Thymus (tissue), 14 donors: ENCODE measurements around the gene ZNF124. TPM values are rescaled to one million over a fixed set of nuclear protein-coding genes. Genes with fewer than 3 reads are reported as not detected.
A peak's percentile ranks its signal among the peaks of the same experiment; 100 is the strongest.
"Not testable (repeated sequence)": the region's sequence is repeated elsewhere in the genome, so short reads cannot be mapped to it uniquely, and the experiment has no call there.

Experiments used
- DNase-seq, 9 donors: peaks; one replicate each; pipeline ENCODE4 v3.0.0-alpha.2; 2013; ENCODE audit warnings: low spot score in 9 of 9, low read depth in 6 of 9, missing footprints in 1 of 9
- H3K27ac ChIP-seq, 2 donors: one replicate each; pipeline ENCODE4 v1.5.1; 2013; ENCODE audit warnings: control low read depth in 1 of 2, low read depth in 1 of 2, low read length in 1 of 2, mild to moderate bottlenecking in 1 of 2, moderate library complexity in 1 of 2
- H3K27me3 ChIP-seq, 2 donors: one replicate each; pipeline ENCODE4 v1.5.1; 2013; ENCODE audit warnings: low read length in 1 of 2; ENCODE audit not compliant: control insufficient read depth in 2 of 2, insufficient read depth in 1 of 2
- H3K36me3 ChIP-seq, 2 donors: one replicate each; pipeline ENCODE4 v1.5.1; 2013; ENCODE audit warnings: low read length in 1 of 2, mild to moderate bottlenecking in 1 of 2, moderate library complexity in 1 of 2; ENCODE audit not compliant: control insufficient read depth in 2 of 2, insufficient read depth in 2 of 2
- H3K4me1 ChIP-seq, 2 donors: one replicate each; pipeline ENCODE4 v1.5.1; 2013; ENCODE audit warnings: low read length in 2 of 2; ENCODE audit not compliant: control insufficient read depth in 2 of 2, insufficient read depth in 2 of 2
- H3K4me3 ChIP-seq, 2 donors: one replicate each; pipeline ENCODE4 v1.5.1; 2013; ENCODE audit warnings: low read length in 2 of 2, control low read depth in 1 of 2, mild to moderate bottlenecking in 1 of 2
- H3K9me3 ChIP-seq, 2 donors: one replicate each; pipeline ENCODE4 v1.5.1; 2013; ENCODE audit warnings: low read length in 1 of 2, mild to moderate bottlenecking in 1 of 2; ENCODE audit not compliant: control insufficient read depth in 2 of 2, insufficient read depth in 1 of 2
- WGBS: extraction: QIAGEN DNeasy Blood & Tissue Kit; methylation state at CpG from one replicate; pipeline ENCODE4 v1.1.7; 2013; 5-methylcytosine and 5-hydroxymethylcytosine counted together
- long read RNA-seq, 10 donors: transcript quantifications; one replicate each; lab custom pipeline, GENCODE V29; 2026
- polyA plus RNA-seq: library from polyadenylated mRNA; stranded (reverse); fragments of 200-250 nt; gene quantifications from one replicate; pipeline ENCODE4 v1.2.3, GENCODE V29; 2013
- total RNA-seq: library from RNA; stranded (reverse); fragments of 120-200 nt; gene quantifications from one replicate; pipeline ENCODE4 v1.2.4, GENCODE V29; 2013
- donor health status: healthy.

ZNF124 gene
- total RNA-seq (74.8 TPM), polyA plus RNA-seq (3.8 TPM)
- long read RNA-seq, donor 1: 0 reads
- long read RNA-seq, donor 2, partial matches to known transcripts: 6 of 11 reads
- long read RNA-seq, donor 2, other reads (novel, unspliced or antisense): 0 of 11 reads
- long read RNA-seq, donor 3, partial matches to known transcripts: 0 of 8 reads
- long read RNA-seq, donor 3, other reads (novel, unspliced or antisense): 0 of 8 reads
- long read RNA-seq, donor 4, partial matches to known transcripts: 0 of 1 reads
- long read RNA-seq, donor 4, other reads (novel, unspliced or antisense): 0 of 1 reads
- long read RNA-seq, donor 5, transcript ZNF124-201 (4 exons, 1,674 nt): major isoform, 5 of 7 reads
- long read RNA-seq, donor 5, partial matches to known transcripts: 0 of 7 reads
- long read RNA-seq, donor 5, other reads (novel, unspliced or antisense): 0 of 7 reads
- long read RNA-seq, donor 6, partial matches to known transcripts: 6 of 9 reads
- long read RNA-seq, donor 6, other reads (novel, unspliced or antisense): 0 of 9 reads
- long read RNA-seq, donor 7, partial matches to known transcripts: 0 of 3 reads
- long read RNA-seq, donor 7, other reads (novel, unspliced or antisense): 0 of 3 reads
- long read RNA-seq, donor 8: 0 reads
- long read RNA-seq, donor 9, partial matches to known transcripts: 0 of 3 reads
- long read RNA-seq, donor 9, other reads (novel, unspliced or antisense): 0 of 3 reads
- long read RNA-seq, donor 10, partial matches to known transcripts: 0 of 3 reads
- long read RNA-seq, donor 10, other reads (novel, unspliced or antisense): 0 of 3 reads

- H3K27me3 ChIP-seq, H3K27ac ChIP-seq, H3K4me3 ChIP-seq, H3K4me1 ChIP-seq, H3K9me3 ChIP-seq, H3K36me3 ChIP-seq: not testable (repeated sequence)
- 5% methylated on average over 3 of the region's 28 CpGs for WGBS
- DNase-seq: peak in 1 of 9 donors; percentile 42
Measured at GRCh38 chr1:247171875-247172563, at the start of gene ZNF124. Gene ZNF124, minus strand, starts transcription at chr1:247172020. Its CDS starts 143 bp downstream, at chr1:247171877.

GRCh38 chr1:247220280-247220679 is 48.5 kb upstream of the ZNF124 start:
- WGBS: 98% methylated on average over 24 of the region's 30 CpGs
- not testable (repeated sequence) for H3K4me1 ChIP-seq, H3K4me3 ChIP-seq, DNase-seq, H3K27me3 ChIP-seq, H3K36me3 ChIP-seq, H3K27ac ChIP-seq, H3K9me3 ChIP-seq

GRCh38 chr1:247218121-247218651 is 46.4 kb upstream of the ZNF124 start:
- H3K27ac ChIP-seq: no peak overlapping the region
- 79% methylated on average over 6 of the region's 6 CpGs for WGBS

GRCh38 chr1:247216261-247216660 is 44.4 kb upstream of the ZNF124 start:
- peak in 1 of 9 donors; percentile 52 for DNase-seq
- Histone ChIP-seq H3K36me3 (no peaks in the 10 kb centered on the region), H3K27ac (peak overlapping the region in 1 of 2 donors; percentile 83), H3K9me3 (no peaks in the 10 kb centered on the region), H3K4me3 (no peak overlapping the region), H3K27me3 (no peaks in the 10 kb centered on the region), H3K4me1 (peaks cover 0 to 3% of the 10 kb centered on the region in 2 donors)
- WGBS: 71% methylated on average over 3 of the region's 3 CpGs

More at GRCh38 chr1:247218121-247218651, 46.4 kb upstream of the ZNF124 start:
- Histone ChIP-seq H3K27me3 (no peaks in the 10 kb centered on the region), H3K36me3 (no peaks in the 10 kb centered on the region), H3K9me3 (no peaks in the 10 kb centered on the region), H3K4me1 (no peaks in the 10 kb centered on the region), H3K4me3 (no peak overlapping the region)
- no peak for DNase-seq

GRCh38 chr1:247212627-247213617 is 41.1 kb upstream of the ZNF124 start:
- no peak overlapping the region for H3K27ac ChIP-seq

GRCh38 chr1:247212012-247212411 is 40.2 kb upstream of the ZNF124 start:
- Histone ChIP-seq H3K27ac (no peak overlapping the region), H3K36me3 (peaks cover 2 to 5% of the 10 kb centered on the region in 2 donors), H3K4me3 (no peak overlapping the region), H3K27me3 (no peaks in the 10 kb centered on the region), H3K9me3 (no peaks in the 10 kb centered on the region), H3K4me1 (peaks cover 13 to 19% of the 10 kb centered on the region in 2 donors)
- WGBS: 88% methylated on average over 5 of the region's 5 CpGs
- no peak for DNase-seq

More at GRCh38 chr1:247212627-247213617, 41.1 kb upstream of the ZNF124 start:
- peak in 1 of 9 donors; percentile 24 for DNase-seq
- peaks cover 9 to 15% of the 10 kb centered on the region in 2 donors for H3K4me1 ChIP-seq
- H3K4me3 ChIP-seq: no peak overlapping the region
- H3K36me3 ChIP-seq: no peaks in the 10 kb centered on the region
- H3K27me3 ChIP-seq: no peaks in the 10 kb centered on the region
- 86% methylated on average over 1 of the region's 1 CpG for WGBS
- no peaks in the 10 kb centered on the region for H3K9me3 ChIP-seq

- no peak for DNase-seq
- no peaks in the 10 kb centered on the region for H3K27me3 ChIP-seq
- 82% methylated on average over 7 of the region's 7 CpGs for WGBS
- H3K4me3 ChIP-seq: no peak overlapping the region
- peaks cover 9% of the 10 kb centered on the region in 2 donors for H3K36me3 ChIP-seq
- H3K9me3 ChIP-seq: peaks cover 0 to 1% of the 10 kb centered on the region in 2 donors
- peaks cover 13 to 19% of the 10 kb centered on the region in 2 donors for H3K4me1 ChIP-seq
- no peak overlapping the region for H3K27ac ChIP-seq
Measured at GRCh38 chr1:247211339-247211738, 39.5 kb upstream of the ZNF124 start.
